ENCODE data around the gene ERBB4. TPM values are rescaled to one million over a fixed set of nuclear protein-coding genes. Genes with fewer than 3 reads are reported as not detected.

Gene ERBB4
- total RNA-seq, 6 donors from 2014 or later = 3.3 to 24.2 (median 11.7) TPM

DNA sequence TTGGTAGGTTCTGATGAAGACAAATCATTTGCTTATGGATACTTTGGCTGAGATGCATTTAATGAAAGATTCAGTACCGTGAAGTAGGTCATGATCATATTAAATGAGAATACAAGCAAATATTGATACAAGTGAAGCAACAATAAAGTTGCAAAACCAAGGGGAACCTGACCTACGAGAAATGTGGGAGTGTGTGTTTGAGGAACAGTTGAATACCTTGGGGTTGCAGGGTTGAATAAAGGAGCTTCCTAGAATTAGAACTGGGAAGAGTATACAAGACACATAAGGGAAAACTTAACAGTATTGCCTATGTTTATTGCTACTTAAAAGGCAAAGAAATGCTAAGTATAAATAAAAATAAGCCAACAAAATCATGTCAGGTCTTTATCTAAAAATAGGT lies 702.9 kb downstream of the ERBB4 start:
- no peak for DNase-seq
- H3K4me1 ChIP-seq = no peaks in the 10 kb centered on the region
- no peaks in the 10 kb centered on the region for H3K27me3 ChIP-seq
- no peaks in the 10 kb centered on the region for H3K9me3 ChIP-seq
- no peak overlapping the region for H3K27ac ChIP-seq
- ATAC-seq (ENCODE audit: low FRiP score in 2 of 2) = no peak
- WGBS, 2 donors = 45 to 65% methylated on average over 2 of the region's 2 CpGs
- no peaks in the 10 kb centered on the region for H3K36me3 ChIP-seq
- TF ChIP-seq POLR2A (IDR thresholded peaks at IDR 0.05) (no peak), POLR2AphosphoS5 (IDR thresholded peaks at IDR 0.05) (no peak), EP300 (IDR thresholded peaks at IDR 0.05) (no peak)
- TF ChIP-seq, protein P1, sequence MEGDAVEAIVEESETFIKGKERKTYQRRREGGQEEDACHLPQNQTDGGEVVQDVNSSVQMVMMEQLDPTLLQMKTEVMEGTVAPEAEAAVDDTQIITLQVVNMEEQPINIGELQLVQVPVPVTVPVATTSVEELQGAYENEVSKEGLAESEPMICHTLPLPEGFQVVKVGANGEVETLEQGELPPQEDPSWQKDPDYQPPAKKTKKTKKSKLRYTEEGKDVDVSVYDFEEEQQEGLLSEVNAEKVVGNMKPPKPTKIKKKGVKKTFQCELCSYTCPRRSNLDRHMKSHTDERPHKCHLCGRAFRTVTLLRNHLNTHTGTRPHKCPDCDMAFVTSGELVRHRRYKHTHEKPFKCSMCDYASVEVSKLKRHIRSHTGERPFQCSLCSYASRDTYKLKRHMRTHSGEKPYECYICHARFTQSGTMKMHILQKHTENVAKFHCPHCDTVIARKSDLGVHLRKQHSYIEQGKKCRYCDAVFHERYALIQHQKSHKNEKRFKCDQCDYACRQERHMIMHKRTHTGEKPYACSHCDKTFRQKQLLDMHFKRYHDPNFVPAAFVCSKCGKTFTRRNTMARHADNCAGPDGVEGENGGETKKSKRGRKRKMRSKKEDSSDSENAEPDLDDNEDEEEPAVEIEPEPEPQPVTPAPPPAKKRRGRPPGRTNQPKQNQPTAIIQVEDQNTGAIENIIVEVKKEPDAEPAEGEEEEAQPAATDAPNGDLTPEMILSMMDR (IDR thresholded peaks at IDR 0.05) = no peak
- no peak overlapping the region for H3K4me3 ChIP-seq

DNA sequence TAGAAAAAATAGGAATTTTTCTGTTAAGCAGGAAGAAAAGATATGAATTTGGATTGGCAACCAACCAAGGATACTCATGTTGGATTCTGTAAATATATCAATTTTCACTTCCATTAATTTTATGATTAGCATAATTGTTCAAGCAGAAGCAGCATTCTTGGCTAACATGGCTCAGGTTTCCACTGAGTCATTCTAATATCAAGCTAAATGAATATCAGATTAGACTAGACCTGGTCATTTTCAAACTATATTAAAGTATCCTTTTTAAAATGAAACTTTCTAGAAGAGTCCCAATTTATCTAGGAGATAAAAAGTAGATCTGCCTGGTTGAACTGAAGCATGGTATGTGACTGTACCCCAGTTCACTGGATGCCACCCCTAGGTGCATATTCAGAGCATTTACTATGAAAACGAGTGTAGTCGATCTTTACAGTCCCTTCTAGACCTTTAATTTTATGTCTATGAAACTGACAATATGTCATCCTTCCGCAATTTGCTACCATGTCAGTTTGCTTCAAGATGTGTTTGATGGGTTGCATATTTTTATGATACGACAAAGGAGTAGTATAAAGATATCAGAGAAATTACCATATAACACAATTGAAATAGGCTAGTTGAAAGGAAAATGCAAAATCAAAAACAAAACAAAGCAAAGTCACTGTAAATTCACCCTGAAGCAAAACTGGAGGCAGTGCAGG lies 704.9 kb downstream of the ERBB4 start:
- DNase-seq (no peak), ATAC-seq (ENCODE audit: low FRiP score in 2 of 2) (no peak)
- Histone ChIP-seq H3K4me1 (no peaks in the 10 kb centered on the region), H3K27me3 (no peaks in the 10 kb centered on the region), H3K27ac (no peak overlapping the region), H3K4me3 (no peak overlapping the region), H3K9me3 (no peaks in the 10 kb centered on the region), H3K36me3 (no peaks in the 10 kb centered on the region)
- WGBS, 2 donors = 73 to 92% methylated on average over 4 of the region's 4 CpGs
- TF ChIP-seq, protein P1 (IDR thresholded peaks at IDR 0.05) = no peak
- TF ChIP-seq EP300 (IDR thresholded peaks at IDR 0.05) = no peak
- no peak for TF ChIP-seq POLR2A (IDR thresholded peaks at IDR 0.05)
- no peak for TF ChIP-seq POLR2AphosphoS5 (IDR thresholded peaks at IDR 0.05)

DNA sequence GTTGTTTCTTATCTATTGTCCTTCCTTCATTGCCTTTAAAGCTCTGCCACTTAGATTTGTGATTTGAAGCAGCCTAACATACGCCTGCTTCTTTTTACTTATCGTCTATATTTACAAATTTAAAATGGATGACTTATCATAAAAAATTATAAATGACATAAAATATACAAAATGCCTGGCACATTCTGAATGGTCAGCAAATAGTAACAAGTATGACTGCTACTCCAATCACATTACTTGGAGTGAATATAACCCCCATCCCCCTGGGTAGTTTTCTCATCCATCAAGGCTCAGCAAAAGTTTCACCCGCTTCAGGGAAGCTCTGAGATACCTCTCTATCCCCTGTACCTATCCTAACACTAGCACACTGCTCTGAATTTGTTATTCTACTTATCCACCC lies 708.9 kb downstream of the ERBB4 start:
- no peak for ATAC-seq (ENCODE audit: low FRiP score in 2 of 2)
- Histone ChIP-seq H3K36me3 (no peaks in the 10 kb centered on the region), H3K27ac (no peak overlapping the region), H3K27me3 (no peaks in the 10 kb centered on the region), H3K9me3 (no peaks in the 10 kb centered on the region), H3K4me3 (no peak overlapping the region), H3K4me1 (no peaks in the 10 kb centered on the region)
- DNase-seq = no peak
- 74 to 92% methylated on average over 3 of the region's 3 CpGs for WGBS, 2 donors
- TF ChIP-seq POLR2A (IDR thresholded peaks at IDR 0.05) (no peak), EP300 (IDR thresholded peaks at IDR 0.05) (no peak), POLR2AphosphoS5 (IDR thresholded peaks at IDR 0.05) (no peak)
- TF ChIP-seq, protein P1 (IDR thresholded peaks at IDR 0.05) = no peak

DNA sequence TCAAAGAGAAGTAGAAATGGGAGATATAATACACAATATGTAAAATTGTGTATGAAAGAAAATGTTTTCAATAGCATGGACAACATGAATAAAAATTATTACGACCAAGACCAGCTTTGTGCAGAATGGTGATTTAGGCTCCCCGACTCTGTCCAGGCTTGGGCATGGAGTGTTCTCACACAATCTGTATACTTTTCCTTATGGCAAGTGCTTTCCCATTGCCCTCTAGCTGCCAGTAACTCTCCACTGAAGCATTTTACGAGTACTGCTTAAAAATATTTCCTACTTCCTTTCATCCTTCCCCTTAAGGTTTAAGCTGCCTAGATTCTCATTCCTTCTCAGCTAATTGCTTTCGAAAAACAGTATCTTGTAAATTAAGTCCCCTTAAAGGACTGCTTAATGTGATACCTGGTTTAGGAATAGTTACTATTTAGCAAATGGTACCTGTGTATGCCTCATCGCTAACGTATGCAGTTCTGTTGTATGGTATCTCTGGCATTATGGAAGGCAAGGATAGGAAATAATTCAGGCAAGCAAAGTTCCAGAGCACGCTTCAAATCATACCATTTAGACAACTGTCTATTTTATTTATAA lies 714.6 kb downstream of the ERBB4 start:
- H3K4me3 ChIP-seq = no peak overlapping the region
- WGBS, 2 donors = 65 to 67% methylated on average over 7 of the region's 7 CpGs
- peak overlapping the region in 1 of 4 donors; percentile 10 for H3K27ac ChIP-seq
- H3K27me3 ChIP-seq = no peaks in the 10 kb centered on the region
- TF ChIP-seq EP300 (IDR thresholded peaks at IDR 0.05) (peak in 1 of 4 donors; percentile 52), POLR2AphosphoS5 (IDR thresholded peaks at IDR 0.05) (no peak), POLR2A (IDR thresholded peaks at IDR 0.05) (no peak)
- TF ChIP-seq, protein P1 (IDR thresholded peaks at IDR 0.05) = no peak
- H3K36me3 ChIP-seq = no peaks in the 10 kb centered on the region
- peaks cover 0 to 7% (median 0%) of the 10 kb centered on the region in 4 donors for H3K9me3 ChIP-seq
- peak in 1 of 2 donors; percentile 28 for DNase-seq
- no peaks in the 10 kb centered on the region for H3K4me1 ChIP-seq
- ATAC-seq (ENCODE audit: low FRiP score in 2 of 2) = no peak
